Smooth muscle cell (in vitro differentiated cells): ENCODE data around the gene SYT1. TPM values are rescaled to one million over a fixed set of nuclear protein-coding genes. Genes with fewer than 3 reads are reported as not detected.

Experiments used
- DNase-seq: peaks from one replicate; lab custom pipeline; 2025; ENCODE audit not compliant: unreplicated experiment; lab: John Stamatoyannopoulos, UW
- H2AFZ ChIP-seq: fragments of 200-600 bp; sonication (generic); 2 replicates; pipeline ENCODE4 v1.6.0; 2016; ENCODE audit warnings: antibody characterized with exemption, low read depth, mild to moderate bottlenecking
- H3F3A ChIP-seq: fragments of 200-600 bp; sonication (generic); 2 replicates; pipeline ENCODE4 v1.6.0; 2017; ENCODE audit warnings: antibody characterized with exemption, low read depth
- H3K27ac ChIP-seq: fragments of 200-600 bp; sonication (generic); 2 replicates; pipeline ENCODE4 v1.5.1; 2016; ENCODE audit warnings: low read depth, mild to moderate bottlenecking
- H3K27me3 ChIP-seq: fragments of 200-600 bp; sonication (generic); 2 replicates; pipeline ENCODE4 v1.6.1; 2016; ENCODE audit warnings: low read depth, mild to moderate bottlenecking
- H3K36me3 ChIP-seq: fragments of 200-600 bp; sonication (generic); 2 replicates; pipeline ENCODE4 v1.5.1; 2016; ENCODE audit warnings: low read depth
- H3K4me1 ChIP-seq: fragments of 200-600 bp; sonication (generic); 2 replicates; pipeline ENCODE4 v1.5.1; 2016; ENCODE audit warnings: low read depth
- H3K4me2 ChIP-seq: fragments of 200-600 bp; sonication (generic); 2 replicates; pipeline ENCODE4 v1.6.0; 2016; ENCODE audit warnings: mild to moderate bottlenecking
- H3K4me3 ChIP-seq: fragments of 200-600 bp; sonication (generic); 2 replicates; pipeline ENCODE4 v1.5.1; 2016; ENCODE audit warnings: mild to moderate bottlenecking
- H3K79me2 ChIP-seq: fragments of 200-600 bp; sonication (generic); 2 replicates; pipeline ENCODE4 v1.6.0; 2016; ENCODE audit warnings: low read depth, mild to moderate bottlenecking
- H3K9ac ChIP-seq: fragments of 200-600 bp; sonication (generic); 2 replicates; pipeline ENCODE4 v1.6.0; 2016; ENCODE audit warnings: low read depth
- H3K9me3 ChIP-seq: fragments of 200-600 bp; sonication (generic); replicated peaks from 2 replicates; pipeline ENCODE4 v1.5.1; 2016; ENCODE audit warnings: low read depth
- H4K20me1 ChIP-seq: fragments of 200-600 bp; sonication (generic); 2 replicates; pipeline ENCODE4 v1.6.0; 2016; ENCODE audit warnings: low read depth
- CTCF ChIP-seq: fragments of 200-600 bp; sonication (generic); IDR thresholded peaks from 2 replicates; pipeline ENCODE4 v1.5.1; 2017; ENCODE audit warnings: borderline replicate concordance, mild to moderate bottlenecking, antibody characterized with exemption; ENCODE audit not compliant: insufficient read depth, poor library complexity, severe bottlenecking
- WGBS: methylation state at CpG from one replicate; pipeline ENCODE4 v1.1.7; 2016; ENCODE audit warnings: low lambda C conversion rate; 5-methylcytosine and 5-hydroxymethylcytosine counted together
- polyA plus RNA-seq: library from polyadenylated mRNA; unstranded; fragments of >200 nt; fragmentation: Nextera tagmentation; extraction: Ambion mirVana; gene quantifications from 2 replicates; pipeline ENCODE4 v1.2.1, GENCODE V29; 2016
- total RNA-seq: library from RNA; depleted of rRNA; stranded (reverse); fragments of >200 nt; gene quantifications from 2 replicates; pipeline ENCODE4 v1.2.3, GENCODE V29; 2014

The SYT1 gene
- total and polyA plus RNA-seq, 2 experiments from 2014 or later, result 5.2 to 10.2 TPM

- no peaks in the 10 kb centered on the region for H3K79me2 ChIP-seq
- WGBS, result 96% methylated on average over 9 of the region's 9 CpGs
Observed at GRCh38 chr12:78994168-78994791, 129.7 kb downstream of the SYT1 start.

GRCh38 chr12:79000501-79000900 lies 135.9 kb downstream of the SYT1 start:
- Histone ChIP-seq H3K4me2 (no peak overlapping the region), H4K20me1 (no peaks in the 10 kb centered on the region), H3K27me3 (no peaks in the 10 kb centered on the region), H3K79me2 (no peaks in the 10 kb centered on the region), H3K9ac (no peak overlapping the region), H3K4me1 (no peaks in the 10 kb centered on the region), H3K27ac (no peak overlapping the region), H3K36me3 (no peaks in the 10 kb centered on the region), H3K9me3 (no peaks in the 10 kb centered on the region), H2AFZ (no peak overlapping the region), H3K4me3 (no peak overlapping the region), H3F3A (no peaks in the 10 kb centered on the region)
- no peak for DNase-seq
- no peak for TF ChIP-seq CTCF
- 100% methylated on average over 1 of the region's 1 CpG for WGBS

More at GRCh38 chr12:78994168-78994791, 129.7 kb downstream of the SYT1 start:
- no peaks in the 10 kb centered on the region for H3K9me3 ChIP-seq
- no peak for TF ChIP-seq CTCF
- no peak overlapping the region for H3K4me2 ChIP-seq
- no peaks in the 10 kb centered on the region for H3F3A ChIP-seq
- DNase-seq, result no peak
- no peaks in the 10 kb centered on the region for H3K4me1 ChIP-seq
- no peak overlapping the region for H2AFZ ChIP-seq
- no peak overlapping the region for H3K27ac ChIP-seq
- H3K36me3 ChIP-seq, result no peaks in the 10 kb centered on the region
- no peak overlapping the region for H3K4me3 ChIP-seq
- H4K20me1 ChIP-seq, result no peaks in the 10 kb centered on the region
- H3K9ac ChIP-seq, result no peak overlapping the region
- no peaks in the 10 kb centered on the region for H3K27me3 ChIP-seq

- H3F3A ChIP-seq, result no peaks in the 10 kb centered on the region
- H3K9me3 ChIP-seq, result no peaks in the 10 kb centered on the region
- no peak overlapping the region for H3K27ac ChIP-seq
- no peak for DNase-seq
- no peak overlapping the region for H3K9ac ChIP-seq
- H3K4me1 ChIP-seq, result no peaks in the 10 kb centered on the region
- no peaks in the 10 kb centered on the region for H3K79me2 ChIP-seq
- H3K4me2 ChIP-seq, result no peak overlapping the region
- no peaks in the 10 kb centered on the region for H3K27me3 ChIP-seq
- no peaks in the 10 kb centered on the region for H4K20me1 ChIP-seq
- no peak for TF ChIP-seq CTCF
- H3K4me3 ChIP-seq, result no peak overlapping the region
- no peak overlapping the region for H2AFZ ChIP-seq
- WGBS, result 91% methylated on average over 2 of the region's 2 CpGs
- H3K36me3 ChIP-seq, result no peaks in the 10 kb centered on the region
Observed at GRCh38 chr12:79001404-79001803, 136.8 kb downstream of the SYT1 start.

GRCh38 chr12:79006306-79006705 lies 141.7 kb downstream of the SYT1 start:
- Histone ChIP-seq H3K4me1 (no peaks in the 10 kb centered on the region), H3K79me2 (no peaks in the 10 kb centered on the region), H3K36me3 (no peaks in the 10 kb centered on the region), H3K27me3 (no peaks in the 10 kb centered on the region), H3K4me2 (no peak overlapping the region), H3F3A (no peaks in the 10 kb centered on the region), H3K27ac (no peak overlapping the region), H2AFZ (no peak overlapping the region), H3K9ac (no peak overlapping the region), H3K4me3 (no peak overlapping the region), H3K9me3 (no peaks in the 10 kb centered on the region), H4K20me1 (no peaks in the 10 kb centered on the region)
- DNase-seq, result no peak
- peak; percentile 38 for TF ChIP-seq CTCF
- WGBS, result 82% methylated on average over 1 of the region's 1 CpG
